NCI-H2029 treated with DMSO at 0.1 percent for 48 hours (cell line): Measurements from ENCODE around the gene POP7.
"Not testable (repeated sequence)": the region's sequence is repeated elsewhere in the genome, so short reads cannot be mapped to it uniquely, and the experiment has no call there.

ENCODE experiments used
- DNase-seq: peaks from one replicate; lab custom pipeline; 2025; lab: John Stamatoyannopoulos, UW

The POP7 gene

DNA sequence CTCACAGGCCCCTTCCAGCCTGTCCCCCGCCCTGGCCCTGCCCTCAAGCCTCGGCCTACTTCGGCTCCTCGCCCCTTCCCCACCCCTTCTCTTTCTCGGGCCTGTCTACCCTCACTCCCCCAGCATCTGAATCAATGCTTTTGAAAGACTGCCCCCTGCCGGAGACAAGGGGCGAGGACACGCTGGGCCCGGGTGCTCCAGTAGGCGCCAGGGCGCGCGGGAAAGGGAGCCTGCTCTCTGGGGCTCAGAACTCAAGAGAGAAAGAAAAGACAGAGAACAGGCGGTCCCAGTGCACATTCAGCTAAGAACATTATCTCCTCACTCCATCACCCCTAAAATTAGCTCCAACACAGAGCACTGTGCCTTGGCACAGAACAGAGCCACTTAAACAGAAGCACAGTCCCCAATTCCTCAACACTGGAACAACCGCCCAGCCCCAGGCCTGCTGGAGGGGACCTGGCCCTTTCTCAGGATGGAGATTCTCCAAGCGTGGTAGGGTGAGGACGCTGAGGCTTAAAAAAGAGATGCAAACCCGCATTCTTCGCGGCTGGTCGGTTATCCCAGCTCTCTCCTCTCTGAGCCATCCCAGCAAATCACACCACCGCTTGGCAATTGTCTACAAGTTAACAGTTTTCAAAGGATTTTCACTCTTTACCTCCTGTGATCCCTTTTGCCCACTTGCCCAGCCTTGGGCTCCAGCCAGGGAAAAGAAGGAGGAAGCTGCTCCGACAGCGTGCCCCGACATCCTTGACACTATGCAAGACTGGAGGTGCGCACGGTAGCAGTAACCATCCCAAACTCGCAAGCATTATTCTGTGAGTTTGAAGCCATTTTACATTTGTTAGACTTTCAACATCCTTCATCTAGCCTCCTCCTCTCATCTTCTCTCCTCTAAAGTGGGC lies 14.0 kb upstream of the POP7 start:
- no peak for DNase-seq

DNA sequence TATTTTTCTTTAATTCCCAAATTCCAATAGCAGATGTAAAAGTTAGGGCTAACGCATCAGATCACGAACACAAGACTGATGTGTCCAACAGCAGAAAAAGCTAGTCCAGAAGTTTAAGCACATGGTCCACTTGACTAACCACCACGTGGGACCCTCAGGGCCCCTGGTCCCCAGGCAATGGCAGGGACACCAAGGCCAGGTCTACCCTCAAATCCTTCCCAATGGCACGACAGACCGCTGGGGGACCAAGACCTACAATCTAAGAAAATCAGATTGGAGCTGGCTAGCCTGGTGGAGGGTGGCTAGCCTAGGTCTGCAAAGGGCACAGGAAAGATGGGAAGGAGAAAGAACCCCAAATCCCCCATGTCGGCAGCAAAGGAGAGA lies 13.4 kb upstream of the POP7 start:
- no peak for DNase-seq

DNA sequence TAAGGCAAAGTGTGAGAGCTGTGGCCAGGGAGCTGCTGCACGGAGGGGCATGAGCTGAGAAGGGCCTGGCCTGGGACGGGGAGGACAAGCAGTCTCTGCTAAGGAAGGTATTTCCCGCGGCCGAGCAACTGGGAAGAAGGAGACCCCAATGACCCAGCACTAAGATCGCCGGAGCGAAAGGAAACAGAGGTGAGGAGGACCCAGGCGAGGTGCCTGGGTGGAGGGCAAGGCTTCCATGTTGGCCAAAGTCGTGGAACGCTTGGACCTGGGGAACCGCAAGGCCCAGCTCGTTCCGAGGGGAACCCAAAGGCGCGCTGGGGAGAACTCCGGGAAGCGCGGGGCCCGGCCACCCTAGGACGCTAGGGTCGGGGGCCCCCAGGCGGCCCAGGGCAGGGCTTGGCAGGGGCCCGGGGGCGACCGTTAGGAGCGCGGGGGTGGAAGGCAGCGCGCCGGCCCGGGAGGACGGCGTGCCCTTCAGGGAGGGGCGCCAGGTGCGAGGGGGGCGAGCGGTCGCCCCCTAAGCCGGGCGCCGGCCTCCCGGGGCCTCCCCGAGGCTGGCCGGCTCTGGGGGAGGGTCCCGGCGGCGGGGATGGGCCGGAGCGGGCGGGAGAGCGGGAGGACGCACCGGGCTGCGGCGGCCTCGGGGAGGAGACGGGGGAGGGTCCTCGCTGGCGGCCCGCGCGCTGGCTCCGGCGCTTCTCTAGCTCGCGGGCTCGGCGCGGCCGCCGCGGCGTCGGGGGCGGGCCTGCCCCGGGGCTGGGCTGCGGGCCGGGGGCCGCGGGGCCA lies 12.4 kb upstream of the POP7 start:
- DNase-seq: no peak

DNA sequence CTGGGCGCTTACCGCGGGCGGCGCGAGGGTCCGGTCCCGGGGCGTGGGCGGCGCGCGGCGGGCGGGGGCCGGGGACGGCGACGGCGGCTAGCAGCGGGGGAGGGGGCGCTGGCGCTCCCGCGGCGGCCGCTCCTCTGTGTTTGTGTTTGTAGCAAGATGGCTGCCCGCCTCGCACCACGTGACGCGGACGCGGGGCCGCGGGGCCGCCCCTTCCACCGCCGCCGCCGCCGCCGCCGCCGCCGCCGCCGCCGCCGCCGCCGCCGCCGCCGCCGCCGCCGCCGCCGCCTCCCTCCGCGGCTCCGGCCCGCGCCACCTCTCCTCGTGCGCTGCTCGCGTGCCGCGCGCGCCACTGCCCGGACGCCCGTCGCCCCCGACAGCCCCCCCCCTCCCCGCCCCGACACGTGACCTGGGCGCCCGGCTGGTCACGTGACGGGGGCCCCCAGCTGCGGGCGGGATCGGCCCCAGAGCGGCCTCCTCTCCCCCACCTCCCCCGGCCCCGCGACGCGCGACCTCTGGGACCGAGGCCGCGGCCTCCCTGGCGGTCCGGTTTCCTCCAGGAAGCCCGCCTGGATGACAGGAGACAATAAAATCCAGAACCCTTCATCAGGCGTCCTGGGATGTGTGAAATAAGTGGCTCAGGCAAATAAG lies 11.7 kb upstream of the POP7 start, which contains the start of gene GIGYF1:
Gene GIGYF1, minus strand, starts transcription at position 153 of the 648 bp plus-strand sequence. CDS start 6,012 bp downstream, outside the sequence.
- no peak for DNase-seq

DNA sequence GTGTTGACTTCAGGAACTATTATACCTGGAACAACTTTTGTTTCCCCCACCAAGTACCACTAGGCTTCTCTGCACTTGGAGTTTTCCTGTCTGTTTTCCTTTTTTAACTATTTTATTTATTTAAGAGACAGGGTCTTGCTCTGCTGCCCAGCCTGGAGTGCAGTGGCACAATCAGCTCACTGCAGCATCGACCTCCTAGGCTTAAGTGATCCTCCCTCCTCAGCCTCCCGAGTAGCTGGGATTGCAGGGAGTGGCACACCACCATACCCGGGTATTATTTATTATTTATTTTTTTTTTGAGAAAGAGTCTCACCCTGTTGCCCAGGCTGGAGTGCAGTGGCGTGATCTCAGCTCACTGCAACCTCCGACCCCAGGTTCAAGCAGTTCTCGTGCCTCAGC lies 9.8 kb upstream of the POP7 start:
- DNase-seq: no peak

DNA sequence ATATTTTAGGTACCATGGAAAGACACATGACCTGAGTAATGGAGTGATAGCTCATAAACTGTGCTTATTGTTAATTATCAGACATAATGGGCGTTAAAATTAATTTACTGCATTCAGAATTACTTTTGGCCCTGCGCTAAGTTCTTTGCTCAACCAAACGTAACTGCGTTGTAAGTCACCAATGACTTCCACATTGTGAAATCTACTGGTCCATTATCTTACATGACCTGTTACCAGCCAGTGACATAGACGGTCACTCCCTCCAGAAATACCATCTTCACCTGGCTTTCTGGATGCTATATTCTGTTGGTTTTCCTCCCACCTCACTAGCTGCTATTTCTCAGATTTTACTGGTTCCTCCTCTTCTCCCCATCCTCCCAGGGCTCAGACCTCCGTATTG lies 6.9 kb upstream of the POP7 start:
- no peak for DNase-seq

DNA sequence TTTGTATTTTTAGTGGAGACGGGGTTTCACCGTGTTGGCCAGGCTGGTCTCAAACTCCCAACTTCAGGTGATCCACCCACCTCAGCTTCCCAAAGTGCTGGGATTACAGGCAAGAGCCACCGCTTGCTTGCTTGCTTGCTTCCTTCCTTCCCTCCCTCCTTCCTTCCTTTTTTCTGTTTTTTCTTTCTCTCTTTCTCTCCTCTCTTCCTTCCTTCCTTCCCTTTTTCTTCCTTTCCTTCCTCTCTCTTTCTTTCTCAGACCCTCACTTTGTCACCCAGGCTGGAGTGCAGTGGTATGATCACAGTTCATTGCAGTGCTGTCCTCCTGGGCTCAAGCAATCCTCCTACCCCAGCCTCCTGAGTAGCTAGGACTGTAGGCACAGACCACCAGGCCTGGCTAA lies 4.8 kb upstream of the POP7 start:
- not testable (repeated sequence) for DNase-seq

DNA sequence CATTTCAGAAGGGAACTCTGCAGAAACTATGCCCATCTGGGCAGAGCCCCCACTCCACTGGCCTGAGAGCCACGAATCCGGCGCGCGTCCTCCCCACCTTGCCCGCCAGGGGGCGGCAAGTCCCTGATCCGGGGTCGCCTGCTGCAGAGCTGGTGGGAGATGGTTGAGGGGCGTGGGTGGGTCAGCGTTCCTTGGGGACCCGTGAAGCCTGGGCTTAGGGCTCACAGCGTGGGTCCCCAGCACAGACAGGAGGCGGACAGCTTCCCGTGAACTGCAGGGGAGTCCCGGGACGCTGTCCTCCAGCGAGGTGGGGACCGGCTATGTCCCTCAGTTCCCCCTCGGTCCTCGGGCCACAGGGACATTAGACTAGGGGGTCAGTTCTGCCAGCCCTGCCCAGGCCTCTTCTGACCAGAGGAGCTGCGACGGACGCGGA lies 585 bp upstream of the POP7 start:
- peak; percentile 24 for DNase-seq

DNA sequence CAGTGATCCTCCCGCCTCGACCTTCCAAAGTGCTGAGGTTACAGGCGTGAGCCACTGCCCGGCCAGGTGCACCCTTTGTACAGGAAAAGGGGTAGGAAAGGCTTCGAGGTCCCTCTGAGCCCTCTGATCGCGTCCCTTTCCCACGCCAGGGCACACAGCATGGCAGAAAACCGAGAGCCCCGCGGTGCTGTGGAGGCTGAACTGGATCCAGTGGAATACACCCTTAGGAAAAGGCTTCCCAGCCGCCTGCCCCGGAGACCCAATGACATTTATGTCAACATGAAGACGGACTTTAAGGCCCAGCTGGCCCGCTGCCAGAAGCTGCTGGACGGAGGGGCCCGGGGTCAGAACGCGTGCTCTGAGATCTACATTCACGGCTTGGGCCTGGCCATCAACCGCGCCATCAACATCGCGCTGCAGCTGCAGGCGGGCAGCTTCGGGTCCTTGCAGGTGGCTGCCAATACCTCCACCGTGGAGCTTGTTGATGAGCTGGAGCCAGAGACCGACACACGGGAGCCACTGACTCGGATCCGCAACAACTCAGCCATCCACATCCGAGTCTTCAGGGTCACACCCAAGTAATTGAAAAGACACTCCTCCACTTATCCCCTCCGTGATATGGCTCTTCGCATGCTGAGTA lies 871 bp downstream of the POP7 start:
- no peak for DNase-seq

DNA sequence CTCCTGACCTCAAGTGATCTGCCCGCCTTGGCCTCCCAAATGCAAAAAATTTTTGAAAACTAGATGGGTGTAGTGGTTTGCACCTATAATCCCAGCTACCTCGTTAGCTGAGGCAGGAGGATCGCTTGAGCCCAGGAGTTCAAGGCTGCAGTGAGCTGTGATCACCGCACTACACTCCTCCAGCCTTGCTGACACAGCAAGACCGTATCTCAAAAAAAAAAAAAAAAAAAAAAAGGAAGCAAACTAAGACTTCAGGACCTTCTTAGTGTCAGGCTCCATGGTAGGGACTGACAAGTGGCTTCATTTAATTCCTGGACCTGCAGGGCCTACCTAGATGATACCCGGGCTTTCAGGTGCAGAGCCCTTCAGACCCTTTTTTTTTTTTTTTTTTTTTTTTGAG lies 2.5 kb downstream of the POP7 start:
- DNase-seq: no peak

DNA sequence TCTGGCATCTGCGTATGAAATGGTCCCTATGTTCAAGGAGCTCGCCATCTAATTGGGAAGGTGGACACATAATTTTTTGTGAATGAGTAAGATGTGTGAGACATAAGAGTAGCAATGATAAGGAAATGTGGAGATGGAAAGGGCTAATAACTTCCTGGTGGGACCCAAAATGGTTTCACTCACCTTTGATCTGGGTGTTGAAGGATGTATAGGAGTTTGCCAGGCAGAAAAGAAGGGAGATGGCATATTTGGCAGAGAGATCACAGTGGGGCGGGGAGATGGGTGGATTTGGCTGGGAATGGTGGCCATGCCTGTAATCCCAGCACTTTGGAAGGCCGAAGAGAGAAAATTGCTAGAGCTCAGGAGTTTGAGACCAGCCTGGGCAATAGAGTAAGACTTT lies 4.5 kb downstream of the POP7 start:
- DNase-seq: no peak

DNA sequence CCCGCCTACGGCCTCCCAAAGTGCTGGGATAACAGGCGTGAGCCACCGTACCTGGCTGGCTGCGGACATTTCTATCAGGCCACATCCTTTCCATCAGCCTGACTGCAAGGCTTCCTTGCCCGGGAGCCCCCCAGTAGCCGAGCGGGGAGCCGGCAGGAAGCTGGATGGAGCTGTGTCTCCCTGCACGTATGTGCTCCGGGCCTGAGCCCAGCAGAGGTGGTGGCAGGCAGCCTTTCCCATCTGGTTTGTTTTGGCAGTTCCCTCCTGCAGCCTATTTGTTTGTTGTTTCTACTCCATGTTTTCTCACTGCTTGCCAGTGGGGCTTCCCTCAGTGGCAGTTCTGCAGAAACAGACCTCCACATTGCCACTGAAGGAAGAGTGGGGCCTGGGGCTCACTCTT lies 5.4 kb downstream of the POP7 start:
- no peak for DNase-seq

DNA sequence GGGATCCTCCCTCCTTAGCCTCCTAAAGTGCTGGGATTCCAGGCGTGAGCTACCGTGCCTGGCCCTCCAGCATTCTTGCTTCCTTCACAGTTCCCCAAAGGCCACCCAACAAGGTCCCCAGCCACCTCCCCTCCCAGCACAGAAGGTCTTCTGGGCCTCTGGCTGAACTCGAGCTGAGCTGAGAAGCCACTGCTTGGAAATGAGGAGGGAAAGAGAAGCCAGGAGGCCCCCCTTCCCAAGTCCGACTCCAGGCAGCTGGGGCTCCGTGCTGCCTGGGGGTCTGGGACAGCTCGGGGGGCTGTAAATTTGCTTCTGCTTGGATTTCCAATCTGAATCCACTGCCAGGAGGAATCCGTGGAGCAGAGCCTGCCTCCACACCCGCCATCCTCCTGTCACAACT lies 8.8 kb downstream of the POP7 start:
- DNase-seq: no peak

DNA sequence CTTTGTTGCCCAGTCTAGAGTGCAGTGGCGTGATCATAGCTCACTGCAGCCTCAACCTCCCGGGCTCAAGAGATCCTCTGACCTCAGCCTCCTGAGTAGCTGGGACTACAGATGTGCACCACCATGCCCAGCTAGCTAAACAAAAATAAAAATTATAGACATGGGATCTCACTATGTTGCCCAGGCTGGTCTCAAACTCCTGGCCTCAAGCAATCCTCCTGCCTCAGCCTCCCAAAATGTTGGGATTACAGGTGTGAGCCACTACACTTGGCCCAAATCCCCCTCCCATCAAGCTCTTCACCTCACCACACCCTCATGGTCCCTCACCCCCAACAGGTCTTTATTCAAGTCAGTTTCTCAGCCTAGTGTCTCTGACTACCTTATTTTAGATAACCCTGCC lies 11.2 kb downstream of the POP7 start:
- DNase-seq: not testable (repeated sequence)

DNA sequence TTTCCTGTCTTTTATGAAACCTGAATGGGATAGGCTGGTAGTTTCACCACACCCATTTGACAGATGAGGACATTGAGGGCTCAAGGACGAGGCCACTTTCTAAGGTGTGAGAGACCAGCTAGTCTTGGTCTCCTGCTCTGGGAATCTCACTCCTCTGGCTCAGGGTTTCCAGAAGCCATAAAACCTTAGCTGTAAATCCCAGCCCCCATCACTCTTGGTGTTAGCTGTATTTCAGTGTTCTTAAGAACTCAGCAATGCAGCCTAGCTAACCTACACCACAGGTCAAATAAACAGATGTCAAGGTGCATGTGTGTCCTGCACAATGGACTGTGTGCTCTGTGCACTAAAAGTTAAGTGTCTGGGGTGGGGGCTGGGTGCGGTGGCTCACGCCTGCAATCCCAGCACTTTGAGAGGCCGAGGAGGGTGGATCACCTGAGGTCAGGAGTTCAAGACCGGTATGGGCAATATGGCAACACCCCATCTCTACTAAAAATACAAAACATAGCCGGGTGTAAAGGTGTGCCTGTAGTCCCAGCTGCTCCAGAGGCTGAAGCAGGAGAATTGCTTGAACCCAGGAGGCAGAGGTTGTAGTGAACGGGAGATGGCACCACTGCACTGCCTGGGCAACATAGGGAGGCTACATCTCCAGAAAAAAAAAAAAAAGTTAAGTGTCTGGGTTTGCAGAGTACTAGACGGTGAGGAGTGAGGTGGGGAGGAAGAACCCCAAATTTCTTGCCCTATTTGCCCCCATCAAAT lies 13.8 kb downstream of the POP7 start:
- no peak for DNase-seq

DNA sequence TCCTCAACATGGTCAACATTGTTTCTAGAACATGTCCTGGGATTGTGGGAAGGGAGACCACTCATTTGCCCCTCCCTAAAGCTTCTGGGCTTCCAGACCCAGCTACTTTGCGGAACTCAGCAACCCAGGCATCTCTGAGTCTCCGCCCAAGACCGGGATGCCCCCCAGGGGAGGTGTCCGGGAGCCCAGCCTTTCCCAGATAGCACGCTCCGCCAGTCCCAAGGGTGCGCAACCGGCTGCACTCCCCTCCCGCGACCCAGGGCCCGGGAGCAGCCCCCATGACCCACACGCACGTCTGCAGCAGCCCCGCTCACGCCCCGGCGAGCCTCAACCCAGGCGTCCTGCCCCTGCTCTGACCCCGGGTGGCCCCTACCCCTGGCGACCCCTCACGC lies 14.4 kb downstream of the POP7 start, which contains the start of gene EPO:
Gene EPO, plus strand, starts transcription at position 190 of the 392 bp plus-strand sequence. CDS start 513 bp downstream, outside the sequence.
- DNase-seq: no peak

DNA sequence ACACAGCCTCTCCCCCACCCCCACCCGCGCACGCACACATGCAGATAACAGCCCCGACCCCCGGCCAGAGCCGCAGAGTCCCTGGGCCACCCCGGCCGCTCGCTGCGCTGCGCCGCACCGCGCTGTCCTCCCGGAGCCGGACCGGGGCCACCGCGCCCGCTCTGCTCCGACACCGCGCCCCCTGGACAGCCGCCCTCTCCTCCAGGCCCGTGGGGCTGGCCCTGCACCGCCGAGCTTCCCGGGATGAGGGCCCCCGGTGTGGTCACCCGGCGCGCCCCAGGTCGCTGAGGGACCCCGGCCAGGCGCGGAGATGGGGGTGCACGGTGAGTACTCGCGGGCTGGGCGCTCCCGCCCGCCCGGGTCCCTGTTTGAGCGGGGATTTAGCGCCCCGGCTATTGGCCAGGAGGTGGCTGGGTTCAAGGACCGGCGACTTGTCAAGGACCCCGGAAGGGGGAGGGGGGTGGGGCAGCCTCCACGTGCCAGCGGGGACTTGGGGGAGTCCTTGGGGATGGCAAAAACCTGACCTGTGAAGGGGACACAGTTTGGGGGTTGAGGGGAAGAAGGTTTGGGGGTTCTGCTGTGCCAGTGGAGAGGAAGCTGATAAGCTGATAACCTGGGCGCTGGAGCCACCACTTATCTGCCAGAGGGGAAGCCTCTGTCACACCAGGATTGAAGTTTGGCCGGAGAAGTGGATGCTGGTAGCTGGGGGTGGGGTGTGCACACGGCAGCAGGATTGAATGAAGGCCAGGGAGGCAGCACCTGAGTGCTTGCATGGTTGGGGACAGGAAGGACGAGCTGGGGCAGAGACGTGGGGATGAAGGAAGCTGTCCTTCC lies 15.0 kb downstream of the POP7 start:
- no peak for DNase-seq

DNA sequence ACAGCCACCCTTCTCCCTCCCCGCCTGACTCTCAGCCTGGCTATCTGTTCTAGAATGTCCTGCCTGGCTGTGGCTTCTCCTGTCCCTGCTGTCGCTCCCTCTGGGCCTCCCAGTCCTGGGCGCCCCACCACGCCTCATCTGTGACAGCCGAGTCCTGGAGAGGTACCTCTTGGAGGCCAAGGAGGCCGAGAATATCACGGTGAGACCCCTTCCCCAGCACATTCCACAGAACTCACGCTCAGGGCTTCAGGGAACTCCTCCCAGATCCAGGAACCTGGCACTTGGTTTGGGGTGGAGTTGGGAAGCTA lies 15.5 kb downstream of the POP7 start:
- no peak for DNase-seq

DNA sequence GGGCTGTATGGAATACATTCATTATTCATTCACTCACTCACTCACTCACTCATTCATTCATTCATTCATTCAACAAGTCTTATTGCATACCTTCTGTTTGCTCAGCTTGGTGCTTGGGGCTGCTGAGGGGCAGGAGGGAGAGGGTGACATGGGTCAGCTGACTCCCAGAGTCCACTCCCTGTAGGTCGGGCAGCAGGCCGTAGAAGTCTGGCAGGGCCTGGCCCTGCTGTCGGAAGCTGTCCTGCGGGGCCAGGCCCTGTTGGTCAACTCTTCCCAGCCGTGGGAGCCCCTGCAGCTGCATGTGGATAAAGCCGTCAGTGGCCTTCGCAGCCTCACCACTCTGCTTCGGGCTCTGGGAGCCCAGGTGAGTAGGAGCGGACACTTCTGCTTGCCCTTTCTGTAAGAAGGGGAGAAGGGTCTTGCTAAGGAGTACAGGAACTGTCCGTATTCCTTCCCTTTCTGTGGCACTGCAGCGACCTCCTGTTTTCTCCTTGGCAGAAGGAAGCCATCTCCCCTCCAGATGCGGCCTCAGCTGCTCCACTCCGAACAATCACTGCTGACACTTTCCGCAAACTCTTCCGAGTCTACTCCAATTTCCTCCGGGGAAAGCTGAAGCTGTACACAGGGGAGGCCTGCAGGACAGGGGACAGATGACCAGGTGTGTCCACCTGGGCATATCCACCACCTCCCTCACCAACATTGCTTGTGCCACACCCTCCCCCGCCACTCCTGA lies 16.7 kb downstream of the POP7 start:
- no peak for DNase-seq

DNA sequence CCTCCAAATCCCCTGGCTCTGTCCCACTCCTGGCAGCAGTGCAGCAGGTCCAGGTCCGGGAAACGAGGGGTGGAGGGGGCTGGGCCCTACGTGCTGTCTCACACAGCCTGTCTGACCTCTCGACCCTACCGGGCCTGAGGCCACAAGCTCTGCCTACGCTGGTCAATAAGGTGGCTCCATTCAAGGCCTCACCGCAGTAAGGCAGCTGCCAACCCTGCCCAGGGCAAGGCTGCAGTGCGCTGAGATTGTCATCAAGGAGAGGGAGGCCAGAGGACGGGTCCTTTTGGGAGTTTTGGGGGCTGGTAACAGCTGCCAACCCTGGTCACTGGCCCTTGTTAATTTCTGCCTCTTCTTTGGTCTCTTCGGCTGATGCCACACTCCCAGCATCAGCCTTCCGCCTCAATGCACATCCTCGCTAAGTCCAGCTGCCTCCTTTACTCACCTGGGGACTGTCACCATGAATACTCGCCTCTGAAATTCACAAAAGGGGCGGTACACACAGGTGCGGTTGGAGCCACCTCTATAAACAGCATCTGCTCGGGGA lies 17.9 kb downstream of the POP7 start:
- no peak for DNase-seq
